Right lobe of liver (tissue), 6 donors: ENCODE data around the gene CISH. TPM values are rescaled to one million over a fixed set of nuclear protein-coding genes. Genes with fewer than 3 reads are reported as not detected.

Experiments
- ATAC-seq, 4 donors: fragments of 200-7000 bp; cut with Tn5 transposase; one replicate each; pipeline ENCODE4 v1.9.1; 2020; ENCODE audit warnings: mild to moderate bottlenecking in 4 of 4, moderate library complexity in 4 of 4
- DNase-seq, 3 donors: peaks; one replicate each; pipeline ENCODE4 v3.0.0-alpha.2; 2020
- H3K27ac ChIP-seq, 3 donors: fragments of 200-600 bp; one replicate each; pipeline ENCODE4 v1.8.0; 2022
- H3K27me3 ChIP-seq, 2 donors: fragments of 200-600 bp; one replicate each; pipeline ENCODE4 v1.8.0; 2022
- H3K36me3 ChIP-seq, 4 donors: fragments of 200-600 bp; sonication (generic) in 1 of 4; one replicate each; pipeline versions ENCODE4 v1.5.1 to v1.8.0; 2017 to 2022; ENCODE audit warnings: control low read depth in 1 of 4
- H3K4me1 ChIP-seq, 4 donors: fragments of 200-600 bp; sonication (generic) in 1 of 4; one replicate each; pipeline versions ENCODE4 v1.5.1 to v1.8.0; 2017 to 2022; ENCODE audit warnings: control low read depth in 1 of 4
- H3K4me3 ChIP-seq, 3 donors: fragments of 200-600 bp; one replicate each; pipeline ENCODE4 v1.8.0; 2022
- H3K9me3 ChIP-seq, 4 donors: fragments of 200-600 bp; sonication (generic) in 1 of 4; one replicate each; pipeline versions ENCODE4 v1.5.1 to v1.8.0; 2017 to 2022; ENCODE audit warnings: control low read depth in 1 of 4
- POLR2A ChIP-seq: fragments of 450-650 bp; IDR thresholded peaks from one replicate; pipeline ENCODE4 v1.6.1; 2017; ENCODE audit warnings: antibody characterized with exemption, mild to moderate bottlenecking
- whole genome bisulfite sequencing: methylation state at CpG from one replicate; pipeline ENCODE4 v1.1.6; 2018; ENCODE audit warnings: low coverage, low lambda C conversion rate; ENCODE audit not compliant: insufficient coverage; ENCODE audit errors: missing lambda C conversion rate; 5-methylcytosine and 5-hydroxymethylcytosine counted together
- intact Hi-C, 2 donors: fragments of 100-400 bp; cut with DNase I; formaldehyde crosslinking; loops; one replicate each; pipeline versions ENCODE4 v1.11.2 to v1.14.1; 2022
- total RNA-seq, 6 experiments: library from RNA; depleted of rRNA in 2 of 6; stranded (reverse); fragments of >200 nt in 2 of 6; fragmentation: NEBNext Ultra II Directional in 3 of 6; extraction: Animal tissue kit (Norgen Biotek cat#: 25700) in 3 of 6; gene quantifications; one replicate each; pipeline versions ENCODE4 v1.1.0 to v1.2.4, GENCODE V29; 2016 to 2023
- TF ChIP-seq, protein P1 (sequence below), 4 donors: fragments of 200-600 bp in 3 of 4; fragments of 450-650 bp in 1 of 4; IDR thresholded peaks; one replicate each; pipeline versions ENCODE4 v1.5.1 to v1.8.0; 2016 to 2022; ENCODE audit warnings: antibody characterized with exemption in 4 of 4, mild to moderate bottlenecking in 2 of 4
- donor health status: DM: no; HTN: yes; CAD: no.
- donor health status: DM: no; HTN: no; CAD: no.
- donor health status: DM: no; HTN: no; CAD: no.
- donor health status: DM: no; HTN: yes; CAD: no.
- donor health status: DM: no; HTN: yes; CAD: no.

CISH gene
- total RNA-seq, 6 experiments from 2014 or later: 5.3 to 28.1 (median 17.8) TPM

DNA sequence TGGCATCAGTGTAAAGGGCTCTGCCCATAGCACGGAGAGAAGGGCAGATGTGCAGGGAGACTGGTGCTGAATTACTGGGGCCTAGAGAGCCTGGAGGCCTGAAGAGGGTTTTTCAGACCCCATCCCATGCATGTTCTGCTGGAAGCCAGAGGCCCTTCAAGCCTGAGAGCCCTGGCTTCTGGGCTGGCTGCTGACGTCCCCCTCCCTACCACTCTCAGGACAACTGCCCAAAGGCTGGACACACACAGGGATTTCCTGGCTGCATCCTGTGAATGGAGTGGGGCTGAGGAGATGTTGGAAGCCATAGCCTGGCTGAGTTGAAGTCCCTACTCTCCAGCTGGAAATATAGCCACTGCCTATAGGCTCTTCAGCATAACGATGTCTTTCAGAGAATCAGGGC lies 46.2 kb upstream of the CISH start:
- Histone ChIP-seq H3K27ac (no peak overlapping the region), H3K27me3 (no peaks in the 10 kb centered on the region), H3K4me1 (no peaks in the 10 kb centered on the region), H3K4me3 (no peak overlapping the region), H3K9me3 (no peaks in the 10 kb centered on the region), H3K36me3 (no peaks in the 10 kb centered on the region)
- DNase-seq (peak in 1 of 3 donors; percentile 7), ATAC-seq (no peak)
- 80% methylated on average over 2 of the region's 3 CpGs for WGBS
- no peak for TF ChIP-seq POLR2A
- TF ChIP-seq, protein P1, sequence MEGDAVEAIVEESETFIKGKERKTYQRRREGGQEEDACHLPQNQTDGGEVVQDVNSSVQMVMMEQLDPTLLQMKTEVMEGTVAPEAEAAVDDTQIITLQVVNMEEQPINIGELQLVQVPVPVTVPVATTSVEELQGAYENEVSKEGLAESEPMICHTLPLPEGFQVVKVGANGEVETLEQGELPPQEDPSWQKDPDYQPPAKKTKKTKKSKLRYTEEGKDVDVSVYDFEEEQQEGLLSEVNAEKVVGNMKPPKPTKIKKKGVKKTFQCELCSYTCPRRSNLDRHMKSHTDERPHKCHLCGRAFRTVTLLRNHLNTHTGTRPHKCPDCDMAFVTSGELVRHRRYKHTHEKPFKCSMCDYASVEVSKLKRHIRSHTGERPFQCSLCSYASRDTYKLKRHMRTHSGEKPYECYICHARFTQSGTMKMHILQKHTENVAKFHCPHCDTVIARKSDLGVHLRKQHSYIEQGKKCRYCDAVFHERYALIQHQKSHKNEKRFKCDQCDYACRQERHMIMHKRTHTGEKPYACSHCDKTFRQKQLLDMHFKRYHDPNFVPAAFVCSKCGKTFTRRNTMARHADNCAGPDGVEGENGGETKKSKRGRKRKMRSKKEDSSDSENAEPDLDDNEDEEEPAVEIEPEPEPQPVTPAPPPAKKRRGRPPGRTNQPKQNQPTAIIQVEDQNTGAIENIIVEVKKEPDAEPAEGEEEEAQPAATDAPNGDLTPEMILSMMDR (IDR thresholded peaks at IDR 0.05): no peak
- intact Hi-C loops: no loop called here

DNA sequence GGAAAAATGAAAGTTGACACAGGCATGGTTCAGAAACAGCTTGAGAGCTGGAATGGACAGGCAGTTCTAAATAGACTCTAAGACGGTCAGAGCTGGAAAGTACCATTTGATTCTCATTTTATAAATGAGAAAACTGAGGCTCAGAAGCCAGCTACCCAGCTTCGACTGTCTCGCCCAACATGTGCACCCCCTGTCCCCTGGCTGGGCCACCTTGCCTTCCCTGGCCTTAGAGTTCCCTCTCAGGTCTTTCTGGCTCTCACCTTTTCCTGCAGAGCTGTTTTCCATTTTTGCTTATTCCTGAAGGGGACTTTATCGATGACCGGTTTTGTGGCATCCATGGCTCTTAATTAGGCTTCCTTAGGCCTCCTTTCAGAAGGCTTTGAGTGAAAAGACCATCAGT lies 45.8 kb upstream of the CISH start:
- Histone ChIP-seq H3K4me1 (no peaks in the 10 kb centered on the region), H3K27ac (no peak overlapping the region), H3K27me3 (no peaks in the 10 kb centered on the region), H3K4me3 (no peak overlapping the region), H3K9me3 (no peaks in the 10 kb centered on the region), H3K36me3 (no peaks in the 10 kb centered on the region)
- ATAC-seq (no peak), DNase-seq (peak in 1 of 3 donors; percentile 15)
- intact Hi-C loops: no loop called here
- no peak for TF ChIP-seq POLR2A
- WGBS: 84% methylated on average over 3 of the region's 5 CpGs

DNA sequence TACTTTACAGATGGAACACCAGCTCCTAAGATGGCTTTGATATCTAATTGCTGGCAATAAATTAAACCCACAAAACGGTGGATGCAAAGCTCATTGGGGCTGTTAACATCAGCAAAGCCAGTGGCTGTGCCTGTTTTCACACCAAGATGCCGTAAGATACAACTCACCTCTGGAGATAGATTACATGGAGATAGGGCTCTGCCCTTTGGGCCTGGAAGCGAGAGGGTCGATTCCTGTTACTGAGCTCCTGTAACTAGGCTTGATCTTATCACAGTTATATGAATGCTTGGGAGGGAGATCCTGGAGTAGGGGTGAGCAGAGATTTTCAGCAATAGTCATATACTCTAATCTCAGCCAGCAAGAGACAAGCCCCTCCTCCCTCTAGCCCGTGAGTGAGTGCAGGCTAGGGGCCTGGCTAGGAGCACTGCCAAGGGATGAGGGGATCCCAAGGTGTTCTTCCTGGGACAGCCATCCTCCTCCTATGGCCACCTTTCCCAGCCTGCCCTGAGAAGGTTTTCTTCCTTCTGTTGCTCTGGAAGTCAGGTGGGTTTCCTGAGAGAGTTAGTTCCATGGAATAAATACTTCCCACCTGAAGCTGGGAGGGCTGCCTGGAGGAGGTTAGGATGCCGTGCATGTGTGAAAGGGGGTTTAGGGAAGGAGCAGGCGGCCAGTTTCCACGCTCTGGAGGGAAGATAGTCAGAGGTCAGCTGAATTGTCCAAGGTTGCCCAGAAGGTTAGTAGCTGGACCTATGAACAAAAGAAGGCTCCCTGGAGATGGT lies 45.0 kb upstream of the CISH start:
- intact Hi-C loops: no loop called here
- H3K36me3 ChIP-seq: no peaks in the 10 kb centered on the region
- H3K4me1 ChIP-seq: no peaks in the 10 kb centered on the region
- DNase-seq (peak in 1 of 3 donors; percentile 15), ATAC-seq (no peak)
- H3K9me3 ChIP-seq: no peaks in the 10 kb centered on the region
- WGBS: 63% methylated on average over 6 of the region's 8 CpGs
- H3K27me3 ChIP-seq: no peaks in the 10 kb centered on the region
- no peak overlapping the region for H3K27ac ChIP-seq
- TF ChIP-seq, protein P1 (IDR thresholded peaks at IDR 0.05): no peak
- TF ChIP-seq POLR2A: no peak
- no peak overlapping the region for H3K4me3 ChIP-seq

GRCh38 chr3:50655009-50655830 lies 43.6 kb upstream of the CISH start:
- intact Hi-C loops: no loop called here
- H3K36me3 ChIP-seq: no peaks in the 10 kb centered on the region
- no peak overlapping the region for H3K27ac ChIP-seq
- no peak overlapping the region for H3K4me3 ChIP-seq
- no peaks in the 10 kb centered on the region for H3K27me3 ChIP-seq
- H3K9me3 ChIP-seq: no peaks in the 10 kb centered on the region
- no peak for ATAC-seq
- 58% methylated on average over 2 of the region's 3 CpGs for WGBS
- no peak for TF ChIP-seq POLR2A
- TF ChIP-seq, protein P1 (IDR thresholded peaks at IDR 0.05): no peak
- DNase-seq: no peak
- no peaks in the 10 kb centered on the region for H3K4me1 ChIP-seq
